Vagina (tissue), 2 donors: ENCODE data around the gene PIEZO2. TPM values are rescaled to one million over a fixed set of nuclear protein-coding genes. Genes with fewer than 3 reads are reported as not detected.
"Not testable (repeated sequence)": the region's sequence is repeated elsewhere in the genome, so short reads cannot be mapped to it uniquely, and the experiment has no call there.

Source experiments
- DNase-seq, 2 donors: peaks; one replicate each; pipeline ENCODE4 v3.0.0-alpha.2; 2017; ENCODE audit errors: extremely low spot score in 2 of 2
- H3K27ac ChIP-seq: fragments of 200-600 bp; sonication (generic); one replicate; pipeline ENCODE4 v1.5.1; 2019
- H3K27me3 ChIP-seq: fragments of 200-600 bp; sonication (generic); one replicate; pipeline ENCODE4 v1.5.1; 2019
- H3K36me3 ChIP-seq, 2 donors: fragments of 200-600 bp; sonication (generic); one replicate each; pipeline ENCODE4 v1.5.1; 2017 to 2019
- H3K4me1 ChIP-seq: fragments of 200-600 bp; sonication (generic); one replicate; pipeline ENCODE4 v1.5.1; 2019
- H3K4me3 ChIP-seq, 2 donors: fragments of 200-600 bp; sonication (generic); 1 replicate in 1 of 2; 2 replicates in 1 of 2; pipeline ENCODE4 v1.5.1; 2016 to 2019
- H3K9me3 ChIP-seq: fragments of 200-600 bp; sonication (generic); one replicate; pipeline ENCODE4 v1.5.1; 2019
- POLR2A ChIP-seq, 2 donors: fragments of 450-650 bp; IDR thresholded peaks; one replicate each; pipeline ENCODE4 v1.6.1; 2017; ENCODE audit warnings: antibody characterized with exemption in 2 of 2, mild to moderate bottlenecking in 2 of 2, moderate library complexity in 2 of 2
- POLR2AphosphoS5 ChIP-seq, 2 donors: sonication (generic); formaldehyde crosslinking; IDR thresholded peaks; one replicate each; pipeline ENCODE4 v1.9.0; 2017; ENCODE audit warnings: antibody characterized with exemption in 2 of 2, mild to moderate bottlenecking in 2 of 2, low read depth in 1 of 2; ENCODE audit not compliant: insufficient read depth in 1 of 2
- intact Hi-C: fragments of 100-400 bp; cut with DNase I; formaldehyde crosslinking; loops from one replicate; pipeline ENCODE4 v1.15.1; 2023
- total RNA-seq: library from RNA; depleted of rRNA; stranded (reverse); fragments of >200 nt; gene quantifications from one replicate; pipeline ENCODE4 v1.2.3, GENCODE V29; 2016
- TF ChIP-seq, protein P1 (sequence below), 3 experiments: fragments of 450-650 bp in 2 of 3; fragments of 200-600 bp in 1 of 3; sonication (generic) in 1 of 3; IDR thresholded peaks; one replicate each; pipeline ENCODE4 v1.5.1; 2017 to 2019; ENCODE audit warnings: antibody characterized with exemption in 3 of 3, mild to moderate bottlenecking in 2 of 3, moderate library complexity in 2 of 3

Gene PIEZO2
- total RNA-seq, 1 donor from 2014 or later = 5.9 TPM

DNA sequence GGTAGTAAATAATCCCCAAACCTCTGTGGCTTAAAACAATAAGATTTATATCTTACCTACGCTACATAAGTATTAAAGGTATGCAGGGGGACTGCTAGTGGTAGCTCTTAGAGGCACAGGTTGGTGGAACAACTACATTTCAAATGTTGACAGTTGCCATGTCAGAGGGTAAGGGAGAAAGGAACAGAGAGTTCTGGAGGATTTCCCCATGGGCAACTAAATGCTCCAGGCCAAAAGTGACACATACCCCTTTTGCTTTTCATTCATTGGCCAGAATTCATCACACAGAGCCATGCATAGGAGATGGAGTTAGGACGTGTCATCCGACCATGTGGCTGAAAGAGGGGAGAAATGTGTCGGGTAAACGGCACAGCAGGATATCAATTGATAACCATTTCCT is 490.4 kb downstream of the PIEZO2 start:
- H3K9me3 ChIP-seq = no peaks in the 10 kb centered on the region

DNA sequence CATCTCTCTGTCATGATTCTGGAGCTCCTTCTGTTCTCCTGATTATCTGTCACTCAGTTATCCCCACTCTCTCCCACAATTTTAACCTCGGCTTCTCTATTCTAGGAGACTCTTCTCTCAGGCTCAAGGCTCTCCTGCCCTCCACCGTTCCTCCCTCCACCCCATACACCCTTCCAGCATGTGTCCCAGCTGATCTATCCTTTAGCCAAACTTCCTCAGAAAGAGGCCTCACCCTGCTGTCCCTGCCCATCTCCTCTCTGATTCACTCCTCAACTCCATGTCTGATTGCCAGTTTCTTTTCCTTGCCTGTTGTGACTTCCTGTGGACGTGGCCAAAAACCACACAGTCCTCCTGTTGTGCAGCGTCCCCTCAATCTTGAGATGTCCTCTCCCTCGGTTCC is 505.4 kb downstream of the PIEZO2 start:
- H3K9me3 ChIP-seq, H3K4me1 ChIP-seq, H3K36me3 ChIP-seq, DNase-seq, H3K27me3 ChIP-seq, H3K4me3 ChIP-seq, H3K27ac ChIP-seq, intact Hi-C loops: not testable (repeated sequence)

More for the DNA sequence above, 490.4 kb downstream of the PIEZO2 start:
- Histone ChIP-seq H3K36me3 (no peaks in the 10 kb centered on the region), H3K27me3 (no peaks in the 10 kb centered on the region), H3K27ac (no peak overlapping the region), H3K4me1 (peaks cover 10% of the 10 kb centered on the region), H3K4me3 (no peak overlapping the region)
- intact Hi-C loops = no loop called here
- DNase-seq = no peak
- no peak for TF ChIP-seq POLR2A (IDR thresholded peaks at IDR 0.05)
- TF ChIP-seq, protein P1, sequence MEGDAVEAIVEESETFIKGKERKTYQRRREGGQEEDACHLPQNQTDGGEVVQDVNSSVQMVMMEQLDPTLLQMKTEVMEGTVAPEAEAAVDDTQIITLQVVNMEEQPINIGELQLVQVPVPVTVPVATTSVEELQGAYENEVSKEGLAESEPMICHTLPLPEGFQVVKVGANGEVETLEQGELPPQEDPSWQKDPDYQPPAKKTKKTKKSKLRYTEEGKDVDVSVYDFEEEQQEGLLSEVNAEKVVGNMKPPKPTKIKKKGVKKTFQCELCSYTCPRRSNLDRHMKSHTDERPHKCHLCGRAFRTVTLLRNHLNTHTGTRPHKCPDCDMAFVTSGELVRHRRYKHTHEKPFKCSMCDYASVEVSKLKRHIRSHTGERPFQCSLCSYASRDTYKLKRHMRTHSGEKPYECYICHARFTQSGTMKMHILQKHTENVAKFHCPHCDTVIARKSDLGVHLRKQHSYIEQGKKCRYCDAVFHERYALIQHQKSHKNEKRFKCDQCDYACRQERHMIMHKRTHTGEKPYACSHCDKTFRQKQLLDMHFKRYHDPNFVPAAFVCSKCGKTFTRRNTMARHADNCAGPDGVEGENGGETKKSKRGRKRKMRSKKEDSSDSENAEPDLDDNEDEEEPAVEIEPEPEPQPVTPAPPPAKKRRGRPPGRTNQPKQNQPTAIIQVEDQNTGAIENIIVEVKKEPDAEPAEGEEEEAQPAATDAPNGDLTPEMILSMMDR (IDR thresholded peaks at IDR 0.05) = no peak
- no peak for TF ChIP-seq POLR2AphosphoS5 (IDR thresholded peaks at IDR 0.05; ENCODE audit: insufficient read depth in 1 of 2, low read depth in 1 of 2)

DNA sequence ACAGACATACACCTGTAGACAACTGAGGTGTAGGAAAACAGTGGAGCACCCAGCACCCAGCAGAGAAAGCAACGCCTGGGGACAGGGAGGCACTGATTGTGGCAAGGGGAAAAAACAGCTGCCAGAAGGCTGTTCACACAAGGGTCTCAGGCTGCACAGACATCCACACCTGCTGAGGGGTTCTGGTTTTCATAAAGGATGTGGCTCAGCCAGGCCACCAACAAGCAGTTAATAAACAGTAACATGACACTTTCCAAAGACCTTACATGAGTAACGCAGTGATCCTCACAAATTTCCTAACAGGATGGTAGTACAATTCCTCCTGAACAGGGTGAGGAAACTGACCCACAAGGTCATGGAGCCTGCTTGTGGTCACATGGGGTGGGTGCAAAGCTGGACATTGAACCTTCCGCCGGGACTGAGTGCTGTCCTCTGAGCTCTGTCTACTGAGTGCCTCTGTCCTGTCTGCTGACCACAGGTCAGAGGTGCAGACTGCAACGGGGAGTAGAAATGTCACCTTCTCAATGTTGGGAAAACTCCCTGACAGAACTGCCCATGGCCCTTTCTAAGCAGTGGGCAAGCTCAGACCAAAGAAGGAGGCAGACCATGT is 506.3 kb downstream of the PIEZO2 start:
- intact Hi-C loops, H3K27me3 ChIP-seq, H3K4me3 ChIP-seq, H3K36me3 ChIP-seq, H3K27ac ChIP-seq, H3K9me3 ChIP-seq, DNase-seq, H3K4me1 ChIP-seq: not testable (repeated sequence)

DNA sequence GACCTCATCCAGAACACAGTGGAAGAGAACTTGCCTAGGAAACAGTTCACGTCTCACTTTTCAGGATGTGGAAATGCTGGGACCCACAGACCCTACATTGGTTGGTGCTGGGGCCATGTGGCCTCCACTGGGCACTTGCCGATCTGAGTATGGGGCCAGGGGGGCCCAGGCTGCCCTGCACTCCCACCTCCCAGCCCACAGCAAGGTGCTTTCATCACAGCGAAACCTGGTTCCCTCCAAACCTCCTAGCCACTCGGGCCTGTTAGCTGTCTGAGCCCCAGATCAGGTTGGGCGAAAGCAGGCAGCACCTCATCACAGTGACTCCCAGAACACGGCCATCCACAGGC is 510.9 kb downstream of the PIEZO2 start:
- DNase-seq, H3K27me3 ChIP-seq, H3K27ac ChIP-seq, intact Hi-C loops, H3K4me3 ChIP-seq, H3K9me3 ChIP-seq, H3K36me3 ChIP-seq, H3K4me1 ChIP-seq: not testable (repeated sequence)

DNA sequence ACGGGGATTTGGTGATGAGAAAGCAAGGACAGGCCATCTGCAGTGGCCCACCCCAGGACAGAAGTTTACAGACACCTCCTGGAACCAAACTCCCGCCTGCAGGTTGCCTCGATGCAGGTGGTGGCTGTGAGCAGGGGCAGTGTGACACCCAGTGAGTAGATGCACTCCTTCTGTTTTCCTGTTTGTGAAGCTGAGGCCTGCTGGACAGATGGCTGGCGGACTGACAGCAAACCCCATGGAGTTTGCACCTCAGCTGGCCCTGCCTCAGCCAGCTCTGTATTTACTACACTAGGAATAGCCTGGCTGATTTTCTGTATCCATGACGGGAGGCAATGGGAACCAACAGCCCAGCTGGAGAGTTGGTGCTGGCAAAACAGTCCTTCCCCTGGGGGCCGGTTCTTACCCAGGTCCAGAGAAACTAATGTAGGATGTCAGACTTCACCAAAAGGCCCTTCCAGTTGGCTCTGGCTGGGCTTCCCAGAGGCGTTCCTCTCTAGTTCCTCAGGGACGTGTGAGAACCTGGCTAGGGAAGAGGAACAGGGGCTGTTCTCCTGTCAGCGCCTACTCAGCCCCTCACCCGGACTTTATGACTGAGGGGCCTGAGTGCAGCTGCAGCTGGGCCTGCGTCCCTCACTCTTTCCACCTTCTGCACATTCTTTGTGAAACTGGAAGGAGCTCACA is 511.4 kb downstream of the PIEZO2 start:
- H3K27me3 ChIP-seq, H3K4me3 ChIP-seq, DNase-seq, intact Hi-C loops, H3K4me1 ChIP-seq, H3K27ac ChIP-seq, H3K9me3 ChIP-seq, H3K36me3 ChIP-seq: not testable (repeated sequence)

DNA sequence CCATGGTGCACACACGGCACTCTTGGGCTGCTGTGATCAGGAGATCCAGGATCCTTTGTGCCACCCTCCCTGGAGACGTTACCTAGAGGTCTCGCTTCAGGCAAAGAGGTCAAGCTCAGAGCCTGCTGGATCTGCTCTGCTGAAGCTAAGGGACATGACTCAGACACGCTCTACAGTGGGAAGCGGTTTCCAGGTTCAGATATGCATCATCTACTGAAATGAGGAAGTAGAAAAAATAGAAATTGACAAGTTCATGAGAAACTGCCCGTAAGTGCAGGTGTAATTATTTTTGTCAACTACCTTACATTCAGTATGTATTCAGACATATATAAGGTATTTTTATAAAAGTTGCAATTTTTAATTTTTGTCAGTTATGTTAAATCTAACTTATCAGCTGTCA is 520.3 kb downstream of the PIEZO2 start:
- H3K4me1 ChIP-seq, H3K36me3 ChIP-seq, H3K9me3 ChIP-seq, H3K27ac ChIP-seq, H3K27me3 ChIP-seq, H3K4me3 ChIP-seq, DNase-seq, intact Hi-C loops: not testable (repeated sequence)

DNA sequence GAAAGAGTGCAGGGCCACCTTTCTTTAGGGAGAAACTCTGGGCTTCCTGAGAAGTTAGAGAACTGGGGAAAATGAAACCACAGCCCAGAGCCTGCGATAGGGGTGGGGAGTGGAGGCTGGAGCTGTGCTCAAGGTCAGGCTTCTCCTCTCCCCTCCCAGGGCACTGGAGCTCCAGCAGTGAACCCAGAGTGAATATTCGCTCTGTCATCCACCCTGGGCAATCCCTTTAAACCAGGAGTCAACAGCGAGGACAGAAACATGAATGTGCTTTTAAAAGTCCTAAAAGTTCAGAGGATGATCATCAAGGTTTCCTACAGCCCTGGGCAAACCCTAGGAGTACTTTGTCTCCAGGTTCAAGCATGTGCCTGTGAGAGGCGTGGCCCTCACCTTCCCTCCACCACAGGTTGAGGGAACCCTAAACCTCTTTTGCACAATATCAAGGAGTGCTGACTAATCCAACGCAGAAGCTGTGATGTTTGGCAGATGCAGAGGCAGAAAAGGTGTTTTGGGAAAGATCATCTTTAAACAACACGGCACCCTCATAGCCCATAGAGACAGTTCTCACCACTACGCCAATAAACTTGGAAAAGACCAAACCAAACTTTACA is 522.7 kb downstream of the PIEZO2 start:
- H3K9me3 ChIP-seq, DNase-seq, H3K4me1 ChIP-seq, H3K4me3 ChIP-seq, H3K36me3 ChIP-seq, H3K27ac ChIP-seq, intact Hi-C loops, H3K27me3 ChIP-seq: not testable (repeated sequence)

DNA sequence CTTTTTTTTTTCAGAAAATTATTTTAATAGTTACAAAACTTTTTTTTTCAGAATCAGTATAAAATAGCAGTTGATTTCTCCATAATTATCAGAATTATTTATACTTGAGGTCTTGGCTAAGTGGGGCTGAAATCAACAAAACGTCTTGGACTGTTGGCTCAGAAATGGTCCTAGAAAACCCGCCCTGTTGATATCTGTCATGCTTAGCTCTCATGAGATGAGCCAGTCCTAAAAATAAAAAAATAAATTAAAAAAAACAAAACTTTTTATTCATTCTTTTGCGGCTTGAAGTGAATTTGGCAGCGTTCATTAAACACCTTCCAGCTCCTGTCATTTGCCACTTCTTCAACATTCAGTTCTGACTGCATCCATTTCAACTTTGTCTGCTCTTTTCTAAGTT is 525.8 kb downstream of the PIEZO2 start:
- H3K9me3 ChIP-seq, intact Hi-C loops, H3K36me3 ChIP-seq, H3K27ac ChIP-seq, H3K4me3 ChIP-seq, H3K4me1 ChIP-seq, DNase-seq, H3K27me3 ChIP-seq: not testable (repeated sequence)

DNA sequence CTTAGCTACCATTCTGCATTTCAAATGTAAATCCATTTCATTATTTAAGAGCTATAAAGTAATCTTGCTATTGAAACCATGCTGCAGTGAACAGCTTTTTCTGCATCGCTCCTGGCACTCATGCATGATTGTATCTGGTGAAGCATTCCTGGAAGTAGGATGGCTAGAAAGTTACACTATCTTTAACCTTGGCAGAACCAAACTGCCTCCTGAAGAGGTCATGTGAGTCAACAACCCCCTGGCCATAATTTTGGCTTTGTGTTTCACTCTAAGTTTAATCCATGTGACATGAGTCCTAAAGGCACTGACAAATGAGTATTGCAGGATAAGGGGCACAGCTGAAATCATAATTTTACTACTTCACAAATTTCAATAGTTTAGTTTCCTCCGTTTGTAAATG is 526.4 kb downstream of the PIEZO2 start:
- intact Hi-C loops, H3K27me3 ChIP-seq, DNase-seq, H3K9me3 ChIP-seq, H3K4me1 ChIP-seq, H3K36me3 ChIP-seq, H3K4me3 ChIP-seq, H3K27ac ChIP-seq: not testable (repeated sequence)

DNA sequence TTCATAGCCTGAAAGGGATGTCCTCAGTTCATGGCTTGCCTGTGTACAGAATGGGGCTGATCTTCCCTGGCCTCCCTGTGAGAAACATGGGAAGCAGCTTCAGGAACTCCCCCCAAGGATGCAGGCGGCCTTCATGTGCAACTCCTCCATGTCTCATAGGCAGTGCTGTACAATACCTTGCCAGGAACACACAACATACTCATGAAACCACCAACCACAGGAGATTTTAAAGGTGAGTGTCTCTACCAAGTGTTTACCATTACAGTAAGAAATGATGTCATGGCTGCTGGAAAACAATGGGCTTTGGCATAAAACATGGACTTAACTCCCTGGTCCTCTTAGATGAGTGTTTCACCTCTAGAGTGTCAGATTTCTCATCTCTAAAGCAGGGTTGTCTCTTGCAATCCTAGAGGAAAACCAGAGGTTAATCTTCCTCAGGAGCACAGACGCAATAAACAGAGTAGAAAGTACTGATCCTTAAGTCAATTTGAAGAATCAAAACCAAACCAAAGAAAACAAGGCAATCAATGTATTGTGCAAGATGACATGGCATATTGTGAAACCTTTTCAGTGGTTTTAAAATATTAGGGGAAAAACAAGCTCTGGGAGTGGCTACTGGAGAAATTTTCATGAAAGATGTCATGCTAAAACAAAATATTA is 528.6 kb downstream of the PIEZO2 start:
- DNase-seq, H3K27me3 ChIP-seq, H3K9me3 ChIP-seq, H3K4me3 ChIP-seq, intact Hi-C loops, H3K27ac ChIP-seq, H3K36me3 ChIP-seq, H3K4me1 ChIP-seq: not testable (repeated sequence)
